ENCODE measurements around the gene NAA16.

NAA16 gene

GRCh38 chr13:41307884-41308640, 3.0 kb upstream of the NAA16 start:
- H3K27me3 ChIP-seq (ENCODE audit: insufficient read depth, low read length, poor library complexity, severe bottlenecking): no peaks in the 10 kb centered on the region
- no peaks in the 10 kb centered on the region for H3K36me3 ChIP-seq (ENCODE audit: insufficient read depth, low read length)
- H3K4me2 ChIP-seq (ENCODE audit: low read depth, low read length, poor library complexity, severe bottlenecking): no peak overlapping the region
- TF ChIP-seq CTCF (conservative IDR thresholded peaks at IDR 0.05; ENCODE audit: low read length) (no peak), EZH2phosphoT487 (IDR thresholded peaks at IDR 0.05; ENCODE audit: borderline replicate concordance) (no peak)
- no peak overlapping the region for H3K9ac ChIP-seq (ENCODE audit: low read depth, low read length, poor library complexity, severe bottlenecking)
- H3K9me2 ChIP-seq (replicated peaks; ENCODE audit: low read depth, low read length): no peaks in the 10 kb centered on the region
- peaks cover 24% of the 10 kb centered on the region for H3K79me2 ChIP-seq (ENCODE audit: insufficient read depth, low read length)
- H2AFZ ChIP-seq (ENCODE audit: low read length): no peak overlapping the region
- H3F3A ChIP-seq (ENCODE audit: low read depth): no peaks in the 10 kb centered on the region
- peaks cover 18% of the 10 kb centered on the region for H4K20me1 ChIP-seq (ENCODE audit: insufficient read depth, low read length, poor library complexity, severe bottlenecking)
- no peak overlapping the region for H3K4me3 ChIP-seq (ENCODE audit: low read length, poor library complexity, severe bottlenecking)
- H3K4me1 ChIP-seq (ENCODE audit: insufficient read depth, low read length, poor library complexity, severe bottlenecking): peaks cover 5% of the 10 kb centered on the region
- H3K9me3 ChIP-seq (ENCODE audit: insufficient read depth, low read depth, low read length): no peaks in the 10 kb centered on the region

- TF ChIP-seq EZH2phosphoT487 (IDR thresholded peaks at IDR 0.05; ENCODE audit: borderline replicate concordance) (no peak), CTCF (conservative IDR thresholded peaks at IDR 0.05; ENCODE audit: low read length) (no peak)
- no peaks in the 10 kb centered on the region for H3F3A ChIP-seq (ENCODE audit: low read depth)
- no peaks in the 10 kb centered on the region for H3K9me2 ChIP-seq (replicated peaks; ENCODE audit: low read depth, low read length)
- no peaks in the 10 kb centered on the region for H3K36me3 ChIP-seq (ENCODE audit: insufficient read depth, low read length)
- peaks cover 50% of the 10 kb centered on the region for H4K20me1 ChIP-seq (ENCODE audit: insufficient read depth, low read length, poor library complexity, severe bottlenecking)
- H3K27me3 ChIP-seq (ENCODE audit: insufficient read depth, low read length, poor library complexity, severe bottlenecking): no peaks in the 10 kb centered on the region
- peak overlapping the region; percentile 77 for H3K4me2 ChIP-seq (ENCODE audit: low read depth, low read length, poor library complexity, severe bottlenecking)
- no peaks in the 10 kb centered on the region for H3K9me3 ChIP-seq (ENCODE audit: insufficient read depth, low read depth, low read length)
- H2AFZ ChIP-seq (ENCODE audit: low read length): peak overlapping the region; percentile 98
- peaks cover 59% of the 10 kb centered on the region for H3K79me2 ChIP-seq (ENCODE audit: insufficient read depth, low read length)
- H3K4me3 ChIP-seq (ENCODE audit: low read length, poor library complexity, severe bottlenecking): peak overlapping the region; percentile 90
- peak overlapping the region; percentile 83 for H3K9ac ChIP-seq (ENCODE audit: low read depth, low read length, poor library complexity, severe bottlenecking)
- peaks cover 31% of the 10 kb centered on the region for H3K4me1 ChIP-seq (ENCODE audit: insufficient read depth, low read length, poor library complexity, severe bottlenecking)
These were observed 524 bp downstream of the NAA16 start for GRCh38 chr13:41311406-41312175.

DNA sequence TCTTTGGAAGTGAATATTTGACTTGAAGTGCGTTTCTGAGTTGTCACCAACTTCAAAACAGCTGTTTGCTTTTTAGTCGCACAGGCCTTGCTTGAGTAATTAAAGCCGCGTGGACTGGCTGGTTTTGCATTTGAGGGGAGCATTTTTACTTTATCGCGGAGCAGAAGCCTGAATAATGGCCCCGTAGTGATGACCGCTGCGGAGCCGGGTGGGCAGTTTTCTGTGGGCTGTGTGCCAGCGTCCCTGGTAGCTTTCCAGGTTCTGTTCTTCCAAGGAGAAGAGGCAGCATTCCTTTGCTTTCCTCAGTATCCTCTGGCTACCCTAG, 1.1 kb downstream of the NAA16 start:
- Histone ChIP-seq H3K4me1 (ENCODE audit: insufficient read depth, low read length, poor library complexity, severe bottlenecking) (peaks cover 36% of the 10 kb centered on the region), H3K9me3 (ENCODE audit: insufficient read depth, low read depth, low read length) (no peaks in the 10 kb centered on the region), H3K4me2 (ENCODE audit: low read depth, low read length, poor library complexity, severe bottlenecking) (peak overlapping the region; percentile 77), H3K4me3 (ENCODE audit: low read length, poor library complexity, severe bottlenecking) (peak overlapping the region; percentile 90), H3K79me2 (ENCODE audit: insufficient read depth, low read length) (peaks cover 64% of the 10 kb centered on the region), H3K27me3 (ENCODE audit: insufficient read depth, low read length, poor library complexity, severe bottlenecking) (no peaks in the 10 kb centered on the region), H3K9me2 (replicated peaks; ENCODE audit: low read depth, low read length) (no peaks in the 10 kb centered on the region), H3F3A (ENCODE audit: low read depth) (no peaks in the 10 kb centered on the region), H4K20me1 (ENCODE audit: insufficient read depth, low read length, poor library complexity, severe bottlenecking) (peaks cover 55% of the 10 kb centered on the region), H2AFZ (ENCODE audit: low read length) (peak overlapping the region; percentile 98), H3K9ac (ENCODE audit: low read depth, low read length, poor library complexity, severe bottlenecking) (peak overlapping the region; percentile 83), H3K36me3 (ENCODE audit: insufficient read depth, low read length) (no peaks in the 10 kb centered on the region)
- TF ChIP-seq EZH2phosphoT487 (IDR thresholded peaks at IDR 0.05; ENCODE audit: borderline replicate concordance): no peak
- no peak for TF ChIP-seq CTCF (conservative IDR thresholded peaks at IDR 0.05; ENCODE audit: low read length)

Data from Loucy (cell line).